HG03439 (cell line): ENCODE results near the gene KCNMA1.

Source experiments
- ATAC-seq: cut with Tn5 transposase; IDR thresholded peaks from one replicate; pipeline ENCODE4 v1.9.1; 2021; ENCODE audit warnings: mild to moderate bottlenecking, moderate library complexity; ENCODE audit not compliant: unreplicated experiment

KCNMA1 gene

DNA sequence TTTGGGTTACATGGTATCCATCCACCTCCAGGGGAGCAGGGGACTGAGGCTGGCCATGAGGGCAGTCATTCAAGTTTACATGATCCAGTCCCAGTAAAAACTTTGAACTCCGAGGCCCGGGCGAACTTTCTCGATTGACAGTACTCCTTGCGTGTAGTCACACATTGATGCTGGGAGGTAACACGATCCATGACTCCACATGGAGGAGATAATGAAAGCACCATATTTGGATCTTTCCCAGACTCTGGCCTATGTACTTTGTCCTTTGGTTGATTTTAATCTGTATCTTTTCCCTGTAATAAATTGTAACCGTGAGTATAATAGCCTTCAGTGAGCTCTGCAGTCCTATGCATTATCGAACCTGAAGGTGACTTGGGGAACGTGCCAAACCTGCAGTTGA lies 401.6 kb downstream of the KCNMA1 start:
- ATAC-seq: no peak

DNA sequence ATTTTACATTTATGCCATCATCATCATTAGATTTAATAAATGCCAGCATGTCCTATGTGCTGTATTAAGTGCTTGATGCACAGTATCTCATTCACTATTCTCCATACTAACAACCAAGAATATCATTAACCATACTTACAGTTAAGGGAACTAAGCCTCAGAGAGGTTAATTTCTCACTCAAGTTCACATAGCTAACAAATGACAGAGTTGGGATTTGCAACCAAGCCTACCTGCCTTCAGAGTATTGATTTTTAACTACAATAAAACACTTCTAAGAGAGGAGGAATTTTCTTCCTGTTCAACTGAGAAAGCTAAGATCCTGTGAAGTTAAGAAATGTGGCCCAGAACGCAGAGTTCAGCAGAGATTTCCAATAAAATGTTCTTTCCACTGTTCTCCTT lies 403.0 kb downstream of the KCNMA1 start:
- no peak for ATAC-seq

DNA sequence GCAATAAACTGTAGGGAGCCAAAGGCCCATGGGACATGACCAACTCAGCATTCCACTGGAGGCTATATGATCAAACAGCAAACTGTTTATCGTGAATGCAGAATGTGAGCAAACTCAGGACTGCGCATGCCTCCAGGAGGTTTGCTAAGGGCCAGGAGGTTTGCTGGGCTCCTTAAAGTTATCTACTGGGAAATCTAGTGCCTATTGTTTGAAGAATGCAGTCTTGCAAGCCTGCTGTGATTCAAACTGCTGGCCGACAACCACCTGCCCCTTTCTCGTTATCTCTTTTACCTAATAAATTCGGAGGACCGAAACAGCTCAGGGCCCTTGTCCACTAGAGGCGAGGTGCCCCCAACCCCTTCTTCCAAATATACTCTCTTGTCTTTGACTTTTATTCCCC lies 404.1 kb downstream of the KCNMA1 start:
- no peak for ATAC-seq

DNA sequence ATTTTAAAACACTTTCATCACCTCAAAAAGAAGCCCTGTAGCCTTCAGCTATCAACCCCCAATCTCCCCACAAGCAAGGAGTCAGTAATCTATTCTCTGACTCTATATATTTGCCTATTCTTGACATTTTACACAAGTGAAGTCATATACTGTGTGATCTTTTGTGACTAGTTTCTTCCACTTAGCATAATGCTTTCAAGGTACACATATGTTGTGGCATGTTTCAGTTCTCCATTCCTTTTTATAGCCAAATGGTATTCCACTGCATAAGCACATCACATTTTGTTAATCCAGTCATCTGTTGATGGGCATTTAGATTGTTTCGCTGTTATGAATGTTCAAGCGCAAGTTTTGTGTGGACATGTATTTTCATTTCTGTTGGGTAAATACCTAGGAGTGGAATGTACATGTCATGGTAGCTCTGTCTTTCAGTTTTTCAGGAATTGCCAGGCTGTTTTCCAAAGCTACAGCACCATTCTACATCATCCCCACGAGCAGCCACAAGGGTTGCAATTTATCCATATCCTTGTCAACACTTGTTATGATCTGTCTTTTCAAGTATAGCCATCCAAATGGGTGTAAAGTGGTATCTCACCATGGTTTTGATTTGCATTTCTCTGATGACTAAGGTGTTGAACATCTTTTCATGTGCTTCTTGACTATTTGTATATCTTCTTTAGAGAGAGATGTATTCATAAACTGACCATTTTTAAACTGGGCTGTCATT lies 405.6 kb downstream of the KCNMA1 start:
- no peak for ATAC-seq

DNA sequence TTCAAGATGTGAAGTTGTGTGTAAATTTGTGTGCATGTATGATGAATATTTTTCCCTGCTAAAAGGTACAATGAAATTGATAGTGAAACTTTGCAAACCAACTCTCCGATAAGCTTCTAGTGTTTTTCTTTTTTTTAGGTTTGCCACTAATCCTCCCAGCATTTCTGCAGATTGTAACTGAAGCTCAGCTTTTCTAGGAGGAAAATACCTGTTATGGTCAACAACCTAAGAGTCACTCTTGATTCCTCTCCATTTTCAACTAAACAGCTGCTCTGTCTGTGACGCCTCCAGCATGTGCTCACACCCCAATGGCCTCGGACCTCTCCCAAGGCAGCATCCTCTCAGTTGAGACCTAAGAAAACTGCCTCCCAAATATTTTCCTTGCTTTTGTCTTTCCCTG lies 406.2 kb downstream of the KCNMA1 start:
- no peak for ATAC-seq

DNA sequence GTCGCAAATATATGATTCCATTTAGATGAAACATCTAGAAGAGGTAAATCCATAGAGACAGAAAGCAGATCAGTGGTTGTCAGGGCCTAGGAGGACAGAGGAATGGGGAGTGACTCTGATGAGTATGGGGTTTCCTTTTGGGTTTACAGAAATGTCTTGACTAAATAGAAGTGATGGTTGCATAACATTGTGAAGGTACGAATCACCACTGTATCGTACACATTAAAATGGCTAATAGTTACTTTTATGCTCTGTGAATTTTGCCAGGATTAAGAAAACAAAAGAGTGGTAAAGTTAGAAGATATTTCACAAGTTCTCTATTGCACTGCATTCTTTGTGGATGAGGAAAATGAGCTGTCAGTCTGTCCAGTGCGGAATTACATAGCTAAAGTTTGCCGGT lies 407.4 kb downstream of the KCNMA1 start:
- ATAC-seq: no peak

DNA sequence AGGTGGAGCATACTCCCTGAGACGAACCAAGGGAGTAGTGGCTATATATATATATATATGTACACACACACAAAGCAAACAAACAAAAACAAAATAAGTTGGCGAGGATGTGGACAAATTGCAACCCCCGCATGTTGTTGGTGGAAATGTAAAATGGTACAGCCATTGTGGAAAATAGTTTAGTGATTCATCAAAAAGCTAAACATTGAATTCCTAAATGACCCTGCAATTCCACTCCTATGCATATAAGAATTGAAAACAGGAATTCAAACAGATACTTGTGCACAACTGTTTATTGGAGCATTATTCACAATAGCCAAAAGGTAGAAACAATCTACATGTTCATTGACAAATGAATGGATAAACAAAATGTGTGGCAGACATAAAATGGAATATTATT lies 407.9 kb downstream of the KCNMA1 start:
- no peak for ATAC-seq

DNA sequence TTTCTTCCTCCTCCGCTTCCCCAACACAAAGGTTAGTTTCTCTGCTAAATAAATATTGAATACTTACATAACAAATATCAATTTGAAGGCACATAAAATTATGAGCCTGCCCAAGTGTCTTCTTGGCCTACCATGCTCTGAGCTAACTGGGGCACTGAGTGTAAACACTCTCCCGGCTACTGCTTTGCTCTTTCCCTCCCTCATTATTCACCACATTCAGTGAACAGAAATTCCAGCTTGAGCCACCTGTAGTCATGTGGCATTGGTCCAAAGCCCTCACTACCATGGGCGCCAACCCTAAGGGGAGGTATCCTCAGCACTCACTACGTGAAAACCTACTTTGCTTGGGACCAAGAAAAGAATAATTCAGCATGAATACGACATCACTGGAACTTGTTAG lies 409.0 kb downstream of the KCNMA1 start:
- ATAC-seq: no peak

DNA sequence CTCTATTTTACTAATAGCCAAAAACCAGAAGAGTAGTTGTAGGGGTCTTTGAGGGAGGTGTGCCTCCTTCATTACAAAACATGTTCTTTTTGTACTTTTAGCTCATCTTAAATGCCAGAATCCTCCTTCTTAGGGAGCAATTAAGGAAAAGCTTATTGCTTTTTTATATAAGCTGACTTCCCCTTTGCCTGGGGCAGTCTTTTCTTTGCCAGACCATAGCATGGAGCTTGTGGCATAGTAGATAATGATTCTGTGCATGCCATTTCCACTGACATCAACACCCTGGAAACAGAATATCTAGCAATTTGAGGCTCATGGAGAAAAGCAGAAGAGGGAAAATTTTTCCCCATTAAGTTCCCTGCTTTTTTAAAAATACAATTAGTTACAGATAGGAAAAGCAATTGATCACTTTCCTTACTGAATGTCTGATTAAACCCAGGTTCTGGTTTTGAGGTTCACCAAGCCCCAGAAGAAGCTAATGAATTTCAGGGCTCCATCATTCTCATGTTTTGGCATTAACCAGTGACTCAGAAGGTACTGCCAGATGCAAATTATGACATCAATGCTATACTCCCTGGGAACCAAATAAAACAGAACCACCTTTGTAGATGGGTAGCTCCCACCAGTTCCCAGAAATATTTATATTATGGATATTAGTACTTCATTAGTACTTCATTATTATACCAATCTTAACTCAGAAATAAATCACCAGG lies 410.6 kb downstream of the KCNMA1 start:
- no peak for ATAC-seq

DNA sequence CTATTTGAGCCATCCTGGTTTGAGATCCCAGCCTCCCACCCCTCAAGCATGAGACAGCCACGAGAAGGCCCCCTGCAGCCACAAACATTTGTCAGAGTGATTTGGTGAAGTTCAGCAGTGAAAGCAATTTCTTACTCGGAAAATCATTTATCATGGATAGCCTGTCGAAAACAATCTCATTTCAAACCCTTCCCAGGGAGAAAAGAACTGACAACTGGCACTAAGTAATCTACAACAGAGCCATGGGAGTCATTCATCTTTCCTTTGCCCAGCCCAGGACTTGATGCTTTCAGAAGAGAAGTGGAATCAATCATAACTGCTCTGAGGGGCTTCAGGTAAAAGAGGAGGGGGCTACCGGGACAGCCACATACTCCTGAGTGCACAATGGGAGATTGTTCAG lies 411.2 kb downstream of the KCNMA1 start:
- ATAC-seq: no peak

DNA sequence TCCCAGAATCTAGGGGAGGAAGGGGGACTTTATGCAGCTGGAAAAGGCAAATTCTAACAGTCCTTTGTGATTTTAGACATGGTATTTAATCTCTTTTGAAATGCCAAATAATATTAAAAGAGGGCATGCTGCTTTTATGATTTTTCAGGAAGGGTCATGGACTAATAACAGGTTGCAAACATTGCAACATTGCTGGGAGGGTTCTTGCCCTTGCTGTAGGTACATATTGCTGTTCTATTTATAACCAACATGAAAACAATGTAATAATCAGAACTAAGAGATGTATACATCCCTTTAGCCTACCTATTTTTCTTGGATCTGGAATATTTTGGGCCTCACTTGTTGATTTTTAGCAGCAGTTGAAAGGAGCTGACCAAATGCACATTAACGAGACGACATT lies 411.6 kb downstream of the KCNMA1 start:
- ATAC-seq: no peak

DNA sequence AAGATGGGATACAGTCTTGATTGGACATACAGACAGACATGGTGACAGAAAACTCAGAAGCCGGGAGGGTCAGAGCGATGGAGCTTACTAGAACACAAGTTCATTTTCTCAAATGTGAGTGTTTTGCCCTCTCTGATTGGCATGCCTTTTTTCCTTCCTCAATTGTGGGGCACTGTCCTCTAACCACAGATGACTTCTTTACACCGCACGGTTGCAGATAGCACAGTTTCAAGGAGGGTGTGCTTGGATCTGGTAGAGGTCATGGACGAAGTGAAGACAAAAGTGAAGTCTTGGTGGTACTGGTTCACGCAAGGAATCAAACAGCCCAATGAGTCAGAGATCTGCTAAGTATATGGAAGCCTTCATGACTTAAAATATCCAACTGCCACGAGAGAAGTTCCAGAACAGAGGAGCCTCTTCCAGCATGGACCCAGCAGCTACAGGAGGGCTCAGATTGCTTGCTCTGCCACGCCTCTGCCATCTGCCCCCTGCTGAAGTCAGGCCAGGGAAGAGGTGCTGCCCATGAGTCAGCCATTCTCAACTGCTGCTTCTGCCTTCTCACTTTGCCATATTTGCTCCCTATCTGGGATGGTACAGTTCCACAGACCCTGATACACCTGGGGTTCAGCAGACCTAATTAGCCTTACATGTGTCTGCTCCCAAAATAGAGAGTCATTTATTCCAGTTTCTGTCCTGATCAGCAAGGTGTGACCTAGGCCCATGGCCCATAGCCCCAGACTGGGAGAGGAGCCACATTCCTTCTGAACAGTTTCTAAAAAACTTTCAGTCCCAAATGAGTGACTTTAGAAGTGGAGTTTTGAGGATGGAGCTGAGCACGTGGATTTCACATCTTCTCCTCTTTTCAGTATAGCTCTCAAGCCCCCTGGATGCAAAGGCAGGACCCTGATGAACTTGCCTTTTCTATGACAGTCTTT lies 413.8 kb downstream of the KCNMA1 start:
- no peak for ATAC-seq

DNA sequence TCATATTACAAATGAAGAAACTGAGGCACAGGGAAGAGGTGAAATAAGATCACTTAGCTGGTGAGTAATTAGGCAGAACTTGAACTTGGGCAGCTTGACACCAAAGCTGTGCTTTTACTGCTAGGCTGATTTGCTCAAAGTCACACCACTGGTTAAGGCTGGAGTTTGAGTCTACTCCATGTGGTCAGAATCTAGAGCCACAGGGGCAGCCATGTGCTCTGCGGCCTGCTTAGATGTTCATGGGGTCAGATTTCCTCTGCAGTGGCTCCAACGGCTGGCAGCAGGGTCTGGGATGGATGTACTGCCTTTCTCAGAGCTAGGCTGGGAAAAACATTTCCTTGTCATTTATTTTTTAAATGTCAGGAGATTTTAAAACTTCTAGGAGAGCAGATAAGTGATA lies 417.5 kb downstream of the KCNMA1 start:
- ATAC-seq: no peak

DNA sequence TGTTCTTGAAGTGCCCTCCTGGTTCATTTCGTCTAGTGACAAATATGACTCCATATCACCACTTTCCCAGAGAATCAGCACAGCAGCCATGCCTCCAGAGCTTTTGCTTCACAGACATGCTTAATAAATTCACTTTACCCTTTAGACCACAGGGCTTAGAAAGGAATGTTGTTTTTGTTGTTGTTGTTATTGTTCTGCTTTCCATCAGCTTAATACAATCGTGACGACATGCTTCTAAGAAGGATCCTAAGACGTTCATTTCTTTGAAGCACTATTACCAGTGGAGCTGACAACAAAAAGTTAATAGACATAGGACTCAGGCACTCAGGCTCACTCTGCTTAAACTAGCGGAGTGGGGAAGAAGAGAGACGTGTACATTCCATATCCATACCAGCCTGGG lies 418.6 kb downstream of the KCNMA1 start:
- no peak for ATAC-seq

DNA sequence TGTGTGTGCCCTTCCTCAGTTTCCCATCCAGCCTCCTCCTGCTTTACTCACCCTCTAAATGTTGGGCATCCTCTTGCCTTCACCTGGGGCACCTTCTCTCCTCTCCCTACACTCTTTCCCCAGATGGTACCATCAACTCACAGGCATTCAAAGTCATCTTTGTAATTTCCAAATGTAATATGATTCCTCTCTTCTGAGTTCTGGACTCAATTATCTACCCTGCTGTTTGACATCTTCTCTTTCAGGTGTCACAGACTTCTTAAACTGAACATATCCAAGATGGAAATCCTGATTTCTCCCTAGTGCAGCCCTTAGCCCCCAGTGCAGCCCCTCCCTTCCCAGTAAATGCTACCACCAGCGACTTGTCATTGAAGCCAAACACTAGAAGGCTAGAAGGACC lies 422.8 kb downstream of the KCNMA1 start:
- no peak for ATAC-seq

DNA sequence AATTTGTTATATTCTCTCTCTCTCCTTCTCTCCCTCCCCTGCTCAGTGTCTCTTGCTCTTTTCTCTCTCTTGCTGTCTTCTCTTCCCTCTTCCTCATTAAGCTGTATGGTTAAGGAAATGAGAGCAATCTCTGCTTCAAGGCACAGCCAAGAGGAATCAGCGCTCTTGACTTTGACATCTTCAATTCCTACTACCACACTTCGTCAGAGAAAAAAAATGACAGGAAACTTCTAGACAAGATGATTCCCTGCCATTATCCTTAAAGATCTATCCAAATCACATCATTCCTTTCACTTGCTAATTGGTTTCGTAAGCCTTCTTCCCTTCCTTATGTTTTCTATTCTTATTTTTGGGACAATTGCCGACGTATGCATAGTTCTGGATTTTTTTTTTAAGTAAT lies 425.0 kb downstream of the KCNMA1 start:
- ATAC-seq: no peak

DNA sequence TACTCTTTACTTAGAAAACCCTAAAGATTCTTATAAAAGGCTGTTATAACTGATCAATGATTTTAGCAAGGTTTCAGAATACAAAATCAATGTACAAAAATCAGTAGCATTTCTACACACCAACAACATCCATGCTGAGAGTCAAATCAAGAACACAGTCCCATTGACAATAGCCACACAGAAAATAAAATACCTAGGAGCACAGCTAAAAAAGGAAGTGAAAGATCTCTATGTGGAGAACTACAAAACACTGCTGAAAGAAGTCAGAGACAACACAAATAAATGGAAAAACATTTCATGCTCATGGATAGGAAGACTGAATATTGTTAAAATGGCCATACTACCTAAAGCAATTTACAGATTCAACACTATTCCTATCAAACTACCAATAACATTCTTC lies 427.0 kb downstream of the KCNMA1 start:
- ATAC-seq: no peak

DNA sequence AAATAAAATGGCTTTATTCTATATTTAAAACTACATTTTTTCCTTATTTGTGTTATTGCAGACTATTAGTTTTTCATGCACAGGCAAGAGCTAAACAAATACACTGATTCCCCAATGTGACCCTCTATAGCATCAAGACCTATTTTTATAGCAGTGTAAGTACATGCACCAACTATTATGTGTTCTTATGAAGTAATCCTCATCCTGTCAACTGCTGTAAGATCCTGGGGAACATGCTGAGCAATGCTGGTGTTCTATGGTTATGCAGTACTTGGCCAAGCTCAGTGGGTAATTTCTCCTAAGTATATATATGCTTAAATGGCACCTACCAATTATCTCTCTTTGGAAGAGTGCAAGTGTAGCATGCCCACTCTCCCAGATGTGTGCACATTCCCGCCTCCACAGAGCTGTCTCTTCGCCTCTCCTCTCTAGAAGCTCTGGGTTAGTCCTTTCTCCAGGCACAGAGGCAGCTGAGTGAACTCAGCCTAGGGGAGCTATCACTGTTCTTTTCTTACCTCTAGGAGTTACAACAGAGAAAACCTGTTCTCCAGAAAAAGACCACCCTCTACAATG lies 428.8 kb downstream of the KCNMA1 start:
- no peak for ATAC-seq

DNA sequence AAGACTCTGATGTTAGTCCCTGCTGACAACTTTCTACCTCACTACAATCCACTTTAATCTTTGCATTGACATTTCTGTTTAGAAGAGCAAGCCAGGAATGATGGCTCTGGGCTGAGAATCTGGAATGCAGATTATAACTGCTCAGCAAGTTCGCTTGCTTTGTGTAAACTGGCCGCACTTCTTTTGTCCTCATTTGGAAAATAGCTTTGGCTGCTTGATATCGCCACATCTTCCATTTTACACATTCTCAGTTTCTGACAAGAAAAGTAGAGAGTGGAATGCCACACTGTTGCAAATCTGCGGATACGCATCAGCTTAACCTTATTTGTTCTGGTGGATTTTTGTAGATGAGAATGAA lies 429.8 kb downstream of the KCNMA1 start:
- ATAC-seq: no peak

DNA sequence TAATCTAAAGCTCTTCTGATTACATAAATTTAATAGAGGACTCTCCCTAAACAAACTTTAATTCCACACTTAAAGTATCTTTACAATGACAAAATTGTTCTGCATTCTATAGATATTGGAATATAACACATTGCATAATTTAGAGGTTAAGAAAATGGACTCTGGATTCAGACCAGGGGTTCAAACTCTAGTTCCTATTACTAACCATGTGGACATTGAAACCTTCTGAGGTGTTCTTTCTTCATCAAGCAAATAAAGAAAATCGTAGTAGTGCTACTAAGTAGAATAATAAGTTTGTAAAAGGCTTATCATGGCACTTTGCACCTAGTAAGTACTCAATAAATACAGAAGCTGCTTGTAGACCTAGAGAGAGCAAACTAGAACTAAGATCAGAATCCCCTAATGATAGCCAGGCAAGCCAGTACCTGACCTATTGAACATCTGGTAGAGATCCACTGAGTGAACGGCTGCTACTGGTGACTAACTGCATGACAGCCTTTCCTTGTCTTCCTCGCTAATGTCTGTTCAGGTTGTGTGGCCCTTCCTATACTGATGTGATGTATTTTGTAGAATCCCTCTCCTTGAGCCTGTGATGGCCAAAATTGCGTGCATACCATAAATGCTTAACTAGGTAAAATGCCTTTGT lies 430.3 kb downstream of the KCNMA1 start:
- ATAC-seq: no peak

DNA sequence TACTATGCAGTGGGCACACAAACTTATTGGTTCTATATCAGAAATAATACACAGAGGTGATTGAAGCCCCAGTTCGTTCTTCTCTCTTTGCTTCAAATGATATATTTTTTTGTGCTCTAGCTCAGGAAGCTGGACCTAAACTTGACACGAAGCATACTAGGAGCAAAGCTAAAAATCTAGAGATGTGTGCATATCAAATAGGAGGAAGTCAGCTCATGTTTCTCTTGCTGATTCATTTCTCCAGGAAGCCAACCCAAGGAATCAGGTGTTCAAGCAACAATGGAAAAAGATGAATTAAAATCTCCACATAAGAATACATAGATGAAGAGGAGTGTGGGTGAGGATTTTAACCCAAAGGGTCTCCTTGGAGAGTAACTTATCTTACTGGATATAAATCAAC lies 432.5 kb downstream of the KCNMA1 start:
- no peak for ATAC-seq
